NCI-H146 treated with DMSO at 0.1 percent for 48 hours (cell line): ENCODE results near the gene ADCY7.

Experiments
- DNase-seq: peaks from one replicate; lab custom pipeline; 2025; ENCODE audit not compliant: unreplicated experiment; lab: John Stamatoyannopoulos, UW

ADCY7 gene

DNA sequence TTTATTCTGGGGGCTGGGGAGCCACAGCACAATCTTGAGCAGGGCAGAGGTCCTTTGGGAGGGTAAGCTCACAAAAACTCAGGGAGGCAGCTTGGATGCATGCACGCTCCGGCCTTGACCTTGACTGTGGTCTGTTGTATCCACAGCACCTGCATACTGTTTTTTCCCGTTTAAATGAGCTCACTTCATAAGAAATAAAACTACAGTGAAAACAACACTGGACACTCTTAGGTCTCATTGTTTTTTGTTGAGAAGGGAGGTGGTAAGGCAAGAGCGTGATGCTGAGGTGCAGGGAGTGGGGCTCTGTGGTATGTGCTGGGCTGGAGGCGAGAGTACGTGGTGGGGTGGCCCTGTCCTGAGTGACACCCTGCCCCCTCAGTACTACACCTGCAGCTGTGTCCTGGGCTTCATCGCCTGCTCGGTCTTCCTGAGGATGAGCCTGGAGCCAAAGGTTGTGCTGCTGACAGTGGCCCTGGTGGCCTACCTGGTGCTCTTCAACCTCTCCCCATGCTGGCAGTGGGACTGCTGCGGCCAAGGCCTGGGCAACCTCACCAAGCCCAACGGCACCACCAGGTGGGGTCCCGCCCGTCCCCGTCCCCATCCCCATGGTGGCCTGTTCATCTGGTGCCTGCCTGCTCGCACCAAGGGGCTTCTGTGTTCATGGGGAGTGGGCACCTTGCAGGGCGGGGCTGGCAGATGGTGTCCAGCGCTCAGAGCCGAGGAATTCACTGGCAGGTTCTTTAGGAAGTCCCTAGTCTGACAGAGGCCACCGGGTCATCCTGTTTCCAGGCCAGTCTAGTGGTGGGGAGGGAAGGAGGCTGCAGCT, 44.2 kb downstream of the ADCY7 start:
- DNase-seq: no peak

DNA sequence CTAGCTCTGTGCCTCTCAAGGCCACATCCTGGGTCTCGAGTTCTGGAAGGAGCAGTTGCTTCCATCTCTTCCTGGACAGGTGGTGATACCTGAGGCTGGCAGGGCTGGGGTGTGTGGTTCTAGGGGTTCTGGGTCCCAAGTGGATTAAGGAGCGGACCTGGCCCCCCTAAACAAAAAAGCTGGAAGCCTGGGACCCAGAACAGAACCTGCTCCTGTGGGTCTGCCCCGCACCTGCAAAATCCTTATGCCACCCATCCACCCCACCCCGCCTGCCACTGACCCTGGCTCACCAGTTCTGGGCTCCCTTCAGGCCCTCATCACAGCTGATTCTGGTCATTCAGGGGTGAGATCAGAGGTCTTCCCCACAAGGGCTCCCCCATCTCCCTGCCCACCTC, 44.8 kb downstream of the ADCY7 start:
- no peak for DNase-seq

GRCh38 chr16:50311891-50312501, 45.6 kb downstream of the ADCY7 start:
- no peak for DNase-seq

DNA sequence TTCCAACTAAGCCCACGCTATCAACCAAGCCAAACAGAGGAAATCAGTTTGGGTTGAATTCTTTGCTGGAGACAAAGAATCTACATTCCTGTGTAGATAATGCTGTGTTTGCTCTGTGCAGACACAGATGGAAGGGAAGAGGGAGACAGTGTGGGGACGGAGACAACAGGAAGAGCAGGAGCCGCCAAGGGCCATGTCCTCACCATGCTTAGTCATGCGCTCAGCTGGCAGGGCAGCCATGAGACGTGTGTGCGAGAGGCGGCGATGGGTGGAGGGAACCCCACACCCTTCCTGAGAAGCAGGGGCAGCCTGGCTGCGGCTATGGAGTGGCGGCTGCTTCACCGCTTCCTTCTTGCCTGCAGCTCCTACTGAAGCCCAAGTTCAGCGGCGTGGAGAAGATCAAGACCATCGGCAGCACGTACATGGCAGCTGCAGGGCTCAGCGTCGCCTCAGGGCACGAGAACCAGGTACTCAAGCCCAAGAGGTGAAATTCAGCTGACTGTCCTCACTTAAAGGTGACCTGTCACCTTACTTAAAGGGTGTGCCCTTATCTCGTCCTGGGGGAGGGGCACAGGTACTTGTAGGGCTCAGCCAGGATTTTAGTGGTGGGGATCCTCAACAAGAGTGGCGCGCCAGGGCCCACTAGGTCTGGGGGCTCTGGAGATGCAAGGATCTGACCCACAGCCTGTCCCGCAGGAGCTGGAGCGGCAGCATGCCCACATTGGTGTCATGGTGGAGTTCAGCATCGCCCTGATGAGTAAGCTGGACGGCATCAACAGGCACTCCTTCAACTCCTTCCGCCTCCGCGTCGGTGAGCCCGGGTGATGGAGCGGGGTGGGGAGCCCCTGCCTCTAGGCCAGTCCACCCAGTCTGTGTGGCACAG, 47.5 kb downstream of the ADCY7 start:
- no peak for DNase-seq

- DNase-seq: no peak
Observed at GRCh38 chr16:50314665-50315064, 48.3 kb downstream of the ADCY7 start.

DNA sequence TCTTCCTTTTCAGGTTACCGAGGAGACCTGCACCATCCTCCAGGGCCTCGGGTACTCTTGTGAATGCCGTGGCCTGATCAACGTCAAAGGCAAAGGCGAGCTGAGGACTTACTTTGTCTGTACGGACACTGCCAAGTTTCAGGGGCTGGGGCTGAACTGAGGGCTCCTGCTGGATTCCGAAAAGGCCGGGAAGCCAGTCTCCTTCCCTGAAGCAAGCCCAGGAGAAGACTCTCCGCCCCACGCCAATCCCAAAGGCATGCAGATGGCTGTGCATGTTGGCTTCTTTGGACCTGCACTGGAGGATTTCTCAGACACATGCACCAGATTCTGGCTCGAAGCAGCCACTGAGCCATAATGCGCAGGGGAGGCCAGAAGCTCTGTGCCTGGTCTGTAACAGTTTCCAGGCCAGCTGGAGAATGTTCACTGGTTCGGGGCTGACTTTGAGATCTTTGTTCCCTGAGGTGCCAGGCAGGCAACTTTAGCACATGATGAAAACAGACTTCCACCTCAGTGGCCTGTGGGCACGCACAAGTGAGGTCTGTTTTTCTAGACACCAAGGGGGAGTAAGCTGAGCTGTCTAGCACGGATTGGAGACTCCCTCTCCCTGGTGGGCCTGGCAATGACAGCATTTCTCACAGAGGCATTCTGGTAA, 49.1 kb downstream of the ADCY7 start:
- DNase-seq: no peak

DNA sequence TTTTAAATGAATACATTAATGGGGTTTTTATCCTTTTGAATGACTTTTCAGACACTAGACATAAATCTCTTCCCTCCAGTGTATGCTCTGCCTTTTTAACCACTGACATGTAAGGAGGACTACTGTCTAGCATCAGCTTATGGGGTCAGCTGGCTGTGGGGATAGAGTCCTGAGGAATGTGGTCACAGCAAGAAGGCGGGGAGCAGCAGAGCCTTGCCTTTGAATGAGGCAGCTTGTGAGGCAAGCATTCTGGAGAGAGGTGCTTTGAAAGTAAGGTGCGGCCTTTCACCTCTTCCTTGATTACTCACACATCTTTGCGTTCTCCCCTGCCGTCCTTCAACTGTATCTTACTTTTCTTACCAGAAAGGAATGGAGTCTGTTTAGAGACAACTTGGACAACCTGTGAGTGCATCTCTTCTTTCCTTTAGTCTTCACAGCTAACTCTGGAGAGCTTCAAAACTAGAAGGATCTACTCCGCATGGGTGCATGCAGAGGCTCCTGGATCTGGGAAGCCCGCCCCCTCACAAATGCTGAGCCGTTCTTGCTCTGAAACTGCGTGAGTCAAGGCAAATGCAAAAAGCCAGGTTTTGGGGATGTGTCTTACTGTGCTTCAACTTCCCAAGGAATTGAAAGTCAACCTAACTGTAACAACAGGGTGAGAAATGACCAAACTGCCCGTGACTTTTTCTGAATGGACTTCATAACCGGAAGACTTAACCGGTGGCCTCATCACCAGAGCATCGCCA, 49.9 kb downstream of the ADCY7 start:
- DNase-seq: no peak

DNA sequence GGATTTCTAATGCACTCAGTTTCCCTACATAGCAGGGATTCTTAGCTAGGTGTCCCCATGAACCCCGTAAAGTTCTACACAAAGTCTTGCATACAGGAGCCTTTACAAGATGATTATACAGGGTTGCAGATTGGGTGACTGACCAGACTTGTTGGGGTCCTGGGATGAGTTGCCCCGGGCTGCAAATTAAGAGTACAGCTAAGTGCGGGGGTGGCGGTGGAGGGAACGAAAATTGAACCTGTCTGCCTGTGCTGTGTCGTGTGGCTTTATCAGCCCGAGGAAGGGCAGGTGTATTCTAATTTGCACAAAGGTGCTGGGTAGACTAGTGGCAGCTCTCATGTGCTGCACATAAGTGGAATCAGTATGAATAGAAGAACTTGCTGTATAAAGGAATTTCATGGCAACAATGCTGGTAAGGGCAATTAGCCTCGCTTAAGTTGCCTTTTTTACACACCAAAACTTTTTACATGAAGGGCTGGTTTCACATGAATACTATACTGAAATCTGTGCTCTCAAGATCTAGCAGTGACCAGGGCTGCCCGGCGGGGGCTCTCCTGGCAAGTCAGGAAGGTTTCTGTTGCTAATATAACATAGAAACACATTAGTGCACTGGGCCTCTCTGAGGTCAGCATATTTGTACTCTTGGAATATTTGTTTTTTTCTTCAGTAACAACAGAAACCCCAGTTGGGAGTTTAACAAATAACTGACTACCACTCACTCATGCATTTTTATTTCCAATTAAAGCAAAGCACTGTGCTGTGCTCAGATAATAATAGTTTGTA, 50.7 kb downstream of the ADCY7 start:
- no peak for DNase-seq

DNA sequence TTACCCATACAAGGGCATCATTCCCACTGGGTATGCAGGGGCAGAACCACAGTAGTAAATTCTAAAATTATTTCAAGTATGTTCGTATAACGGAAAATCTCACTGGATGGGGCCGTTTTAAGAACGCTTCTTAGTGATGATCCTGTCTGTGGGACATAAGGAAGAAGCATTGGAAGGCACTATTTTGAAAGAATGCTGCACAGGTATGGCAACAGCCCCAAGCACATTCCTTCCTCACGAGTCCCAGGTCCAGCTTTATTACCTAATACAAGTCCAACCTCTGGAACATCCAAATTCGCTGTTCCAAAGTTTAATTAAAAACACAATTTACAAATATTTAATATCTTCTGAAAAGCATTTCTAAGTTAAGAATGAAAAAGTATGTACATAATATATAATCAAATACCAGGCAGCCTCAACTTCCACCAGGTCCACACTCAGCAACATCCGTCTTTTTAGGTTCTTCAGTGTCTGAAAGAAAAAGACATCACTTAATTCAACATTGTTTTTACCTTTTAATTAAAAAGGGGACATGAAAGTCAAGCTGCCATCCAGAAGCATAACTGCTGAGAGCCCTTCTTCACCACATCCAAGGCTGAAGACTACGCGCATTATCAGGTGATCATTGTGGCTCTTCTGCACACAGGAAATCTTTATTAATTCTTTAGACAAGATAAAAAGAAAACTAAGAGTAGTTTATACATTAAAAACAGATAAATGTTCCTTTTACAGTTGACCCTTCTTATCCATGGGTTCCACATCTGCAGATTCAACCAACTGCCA, 52.6 kb downstream of the ADCY7 start:
- DNase-seq: no peak

DNA sequence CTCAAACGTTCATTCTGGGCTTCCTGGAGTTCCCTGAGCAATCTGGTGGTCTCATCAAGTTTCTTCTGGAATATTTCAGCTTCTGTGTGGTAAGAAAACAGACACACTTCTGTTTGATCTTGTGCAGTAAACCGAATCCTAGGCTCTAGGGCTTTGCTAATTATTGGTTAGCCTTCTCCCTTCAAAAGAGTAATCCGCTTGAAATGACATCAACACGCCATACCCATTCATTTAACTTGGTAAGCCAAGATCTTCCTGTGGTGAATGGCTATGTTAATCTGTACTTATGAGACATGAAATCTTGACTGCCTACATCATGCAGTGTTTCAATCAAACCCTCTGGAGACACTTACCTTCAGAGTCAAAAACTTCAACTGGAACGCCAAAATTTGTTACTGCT, 54.0 kb downstream of the ADCY7 start:
- DNase-seq: no peak

GRCh38 chr16:50322333-50322732, 56.0 kb downstream of the ADCY7 start:
- no peak for DNase-seq

GRCh38 chr16:50323335-50324011, 57.1 kb downstream of the ADCY7 start:
- no peak for DNase-seq

- no peak for DNase-seq
Observed at GRCh38 chr16:50324345-50324744, 58.0 kb downstream of the ADCY7 start.

GRCh38 chr16:50326264-50326663, 59.9 kb downstream of the ADCY7 start:
- no peak for DNase-seq

- no peak for DNase-seq
Observed at GRCh38 chr16:50326835-50327465, 60.6 kb downstream of the ADCY7 start.

GRCh38 chr16:50329446-50330189, 63.3 kb downstream of the ADCY7 start:
- no peak for DNase-seq

DNA sequence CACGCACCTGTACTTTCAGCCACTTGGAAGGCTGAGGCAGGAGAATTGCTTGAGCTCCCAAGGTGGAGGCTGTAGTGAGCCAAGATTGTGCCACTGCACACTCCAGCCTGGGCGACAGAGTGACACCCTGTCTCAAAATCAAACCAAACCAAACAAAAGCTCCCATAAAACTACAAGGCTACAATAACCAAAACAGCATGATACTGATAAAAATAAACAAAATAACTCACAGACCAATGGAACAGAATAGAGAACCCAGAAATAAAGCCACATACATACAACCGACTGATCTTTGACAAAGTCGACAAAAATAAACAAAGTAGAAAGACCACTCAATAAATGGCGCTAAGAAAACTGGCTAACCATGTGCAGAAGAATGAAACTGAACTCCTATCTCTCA, 65.2 kb downstream of the ADCY7 start:
- no peak for DNase-seq
